SJCRH30 (cell line): ENCODE data around the gene CLEC4M. TPM values are rescaled to one million over a fixed set of nuclear protein-coding genes. Genes with fewer than 3 reads are reported as not detected.
"Not testable (repeated sequence)": the region's sequence is repeated elsewhere in the genome, so short reads cannot be mapped to it uniquely, and the experiment has no call there.

Experiments
- DNase-seq, 2 experiments: peaks; one replicate each; pipeline ENCODE4 v3.0.0-alpha.2; 2015 to 2020
- H3K27ac ChIP-seq: fragments of 250-450 bp; sonication (Bioruptor Pico); 2 replicates; pipeline ENCODE4 v1.5.1; 2020; ENCODE audit warnings: mild to moderate bottlenecking, moderate library complexity
- H3K27me3 ChIP-seq: fragments of 250-450 bp; sonication (Bioruptor Pico); 2 replicates; pipeline ENCODE4 v1.5.1; 2020; ENCODE audit warnings: mild to moderate bottlenecking, moderate library complexity
- H3K36me3 ChIP-seq: fragments of 250-450 bp; sonication (Bioruptor Pico); 2 replicates; pipeline ENCODE4 v1.5.1; 2020; ENCODE audit warnings: mild to moderate bottlenecking, moderate library complexity
- H3K4me1 ChIP-seq: fragments of 250-450 bp; sonication (Bioruptor Pico); 2 replicates; pipeline ENCODE4 v1.5.1; 2020; ENCODE audit warnings: mild to moderate bottlenecking, moderate library complexity
- H3K4me3 ChIP-seq: fragments of 250-450 bp; sonication (Bioruptor Pico); 2 replicates; pipeline ENCODE4 v1.5.1; 2020; ENCODE audit warnings: mild to moderate bottlenecking, moderate library complexity
- H3K9me3 ChIP-seq: fragments of 250-450 bp; sonication (Bioruptor Pico); replicated peaks from 2 replicates; pipeline ENCODE4 v1.5.1; 2020; ENCODE audit warnings: mild to moderate bottlenecking, moderate library complexity
- total RNA-seq: library from RNA; depleted of rRNA; stranded (reverse); fragments of >200 nt; shearing (Covaris generic); gene quantifications from 2 replicates; pipeline ENCODE4 v1.2.3, GENCODE V29; 2014

The CLEC4M gene
- total RNA-seq, 1 experiment from 2014 or later, result not detected

- H3K36me3 ChIP-seq, result no peaks in the 10 kb centered on the region
- no peak for DNase-seq
- no peaks in the 10 kb centered on the region for H3K27me3 ChIP-seq
- H3K4me1 ChIP-seq, result no peaks in the 10 kb centered on the region
- no peak within 1 kb of the TSS for H3K4me3 ChIP-seq
- no peak within 1 kb of the TSS for H3K27ac ChIP-seq
- no peaks in the 10 kb centered on the region for H3K9me3 ChIP-seq
Measured at GRCh38 chr19:7746903-7747884, 15.8 kb upstream of the CLEC4M start, which contains the start of gene CD209. Gene CD209, minus strand, starts transcription at chr19:7747534. Its CDS starts 23 bp downstream, at chr19:7747511.

DNA sequence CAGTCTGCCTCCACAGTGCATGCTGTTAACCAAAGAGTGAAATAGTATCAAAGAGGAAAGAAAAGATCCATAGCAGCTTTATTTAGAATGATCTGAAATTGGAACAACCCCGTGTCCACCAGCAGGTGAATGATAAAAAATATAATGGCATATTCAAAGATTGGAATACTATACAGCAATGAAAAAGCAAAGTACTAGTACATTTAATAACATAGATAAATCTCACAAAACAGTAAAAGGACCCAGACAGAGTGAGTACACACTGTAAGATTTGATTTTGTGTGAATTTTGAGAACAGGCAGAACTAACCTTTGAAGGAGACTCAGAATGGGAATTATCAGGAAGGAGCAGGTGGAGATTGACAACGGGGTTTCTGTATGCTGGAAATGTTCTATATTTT, 14.9 kb upstream of the CLEC4M start:
- Histone ChIP-seq H3K9me3 (no peaks in the 10 kb centered on the region), H3K4me1 (no peaks in the 10 kb centered on the region), H3K4me3 (no peak overlapping the region), H3K27me3 (no peaks in the 10 kb centered on the region), H3K27ac (no peak overlapping the region), H3K36me3 (no peaks in the 10 kb centered on the region)
- no peak for DNase-seq

DNA sequence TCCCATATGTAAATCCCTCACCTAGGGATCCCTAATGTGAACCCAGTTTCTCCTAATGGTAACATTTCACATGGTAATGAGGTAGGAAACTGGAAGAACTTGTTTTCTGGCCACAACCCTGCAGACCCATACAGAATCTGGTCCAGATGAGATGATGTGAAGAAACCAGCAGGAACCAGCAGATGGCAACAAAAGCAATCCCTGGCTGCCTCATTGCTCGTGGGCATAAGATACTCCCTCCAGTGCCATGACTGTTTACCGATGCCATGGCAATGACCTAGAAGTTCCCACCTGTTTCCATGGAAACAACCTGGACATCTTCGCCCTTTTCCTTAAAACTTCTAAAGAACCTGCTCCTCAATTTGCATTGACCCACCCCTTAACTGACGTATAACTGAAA, 14.3 kb upstream of the CLEC4M start:
- Histone ChIP-seq H3K4me1 (no peaks in the 10 kb centered on the region), H3K27me3 (no peaks in the 10 kb centered on the region), H3K36me3 (no peaks in the 10 kb centered on the region), H3K4me3 (no peak overlapping the region), H3K27ac (no peak overlapping the region), H3K9me3 (no peaks in the 10 kb centered on the region)
- DNase-seq, result no peak

GRCh38 chr19:7751157-7751783, 11.8 kb upstream of the CLEC4M start:
- Histone ChIP-seq H3K27me3 (no peaks in the 10 kb centered on the region), H3K9me3 (no peaks in the 10 kb centered on the region), H3K4me3 (no peak overlapping the region), H3K27ac (no peak overlapping the region), H3K36me3 (no peaks in the 10 kb centered on the region), H3K4me1 (no peaks in the 10 kb centered on the region)
- no peak for DNase-seq

DNA sequence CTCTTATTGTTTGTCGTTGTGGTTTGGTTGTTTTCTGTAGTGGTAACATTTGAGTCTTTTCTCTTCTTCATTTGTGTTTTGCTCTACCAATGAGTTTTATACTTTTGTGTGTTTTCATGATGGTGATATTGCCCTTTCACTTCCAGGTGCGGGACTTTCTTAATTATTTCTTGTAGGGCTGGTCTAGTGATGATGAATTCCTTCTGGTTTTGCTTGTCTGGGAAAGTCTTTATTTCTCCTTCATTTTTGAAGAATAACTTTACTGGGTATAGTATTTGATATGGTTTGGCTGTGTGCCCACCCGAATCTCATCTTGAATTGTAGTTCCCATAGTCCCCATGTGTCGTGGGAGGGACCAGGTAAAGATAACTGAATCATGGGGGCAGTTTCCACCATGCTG, 6.8 kb upstream of the CLEC4M start:
- no peak overlapping the region for H3K27ac ChIP-seq
- no peak for DNase-seq
- no peaks in the 10 kb centered on the region for H3K4me1 ChIP-seq
- H3K4me3 ChIP-seq, result no peak overlapping the region
- no peaks in the 10 kb centered on the region for H3K36me3 ChIP-seq
- peaks cover 4% of the 10 kb centered on the region; the same call in 1 of the 2 replicates for H3K9me3 ChIP-seq
- no peaks in the 10 kb centered on the region for H3K27me3 ChIP-seq

DNA sequence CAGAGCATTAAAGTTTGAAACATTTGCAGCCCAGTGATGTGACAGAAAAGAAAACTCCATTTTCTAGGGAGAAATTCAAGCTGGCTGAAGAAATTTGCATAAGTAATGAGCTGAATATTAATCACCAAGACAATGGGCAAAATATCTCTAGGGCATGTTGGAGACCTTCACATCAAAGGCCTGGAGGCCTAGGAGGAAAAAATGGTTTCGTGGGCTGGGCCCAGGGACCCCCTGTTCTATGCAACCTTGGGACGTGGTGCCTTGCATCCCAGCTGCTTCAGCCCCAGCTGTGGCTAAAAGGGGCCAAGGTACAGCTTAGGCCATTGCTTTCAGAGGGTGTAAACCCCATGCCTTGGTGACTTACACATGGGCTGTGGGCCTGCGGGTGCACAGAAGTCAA, 5.7 kb upstream of the CLEC4M start:
- DNase-seq, result no peak
- Histone ChIP-seq H3K27me3 (no peaks in the 10 kb centered on the region), H3K27ac (no peak overlapping the region), H3K9me3 (peaks cover 4% of the 10 kb centered on the region; the same call in 1 of the 2 replicates), H3K36me3 (no peaks in the 10 kb centered on the region), H3K4me1 (no peaks in the 10 kb centered on the region), H3K4me3 (no peak overlapping the region)

GRCh38 chr19:7759156-7759555, 3.9 kb upstream of the CLEC4M start:
- Histone ChIP-seq H3K9me3 (peaks cover 4% of the 10 kb centered on the region; the same call in 1 of the 2 replicates), H3K4me1 (no peaks in the 10 kb centered on the region), H3K27ac (no peak overlapping the region), H3K36me3 (no peaks in the 10 kb centered on the region), H3K27me3 (no peaks in the 10 kb centered on the region), H3K4me3 (no peak overlapping the region)
- no peak for DNase-seq

DNA sequence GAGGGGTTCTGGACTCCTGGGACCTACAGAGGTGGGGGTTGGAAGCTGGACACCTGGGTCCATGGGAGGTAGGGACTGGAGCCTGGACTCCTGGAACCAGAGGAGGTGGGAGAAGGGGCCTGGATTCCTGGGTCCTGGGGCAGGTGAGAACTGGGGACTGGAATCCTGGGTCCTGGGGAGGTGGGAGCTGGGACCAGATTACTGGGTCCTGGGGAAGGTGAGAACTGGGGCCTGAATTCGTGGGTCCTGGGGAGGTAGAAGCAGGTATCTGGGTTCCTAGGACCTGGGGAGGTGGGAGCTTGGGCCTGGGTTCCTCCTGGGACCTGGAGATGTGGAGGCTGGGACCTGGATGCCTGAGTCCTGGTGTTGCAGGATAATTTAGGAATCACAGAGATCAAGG, 653 bp downstream of the CLEC4M start:
- no peak for DNase-seq
- H3K4me3 ChIP-seq, result no peak overlapping the region
- H3K36me3 ChIP-seq, result no peaks in the 10 kb centered on the region
- H3K4me1 ChIP-seq, result no peaks in the 10 kb centered on the region
- H3K9me3 ChIP-seq, result no peaks in the 10 kb centered on the region
- no peaks in the 10 kb centered on the region for H3K27me3 ChIP-seq
- H3K27ac ChIP-seq, result no peak overlapping the region

GRCh38 chr19:7764157-7764556, 1.1 kb downstream of the CLEC4M start:
- H3K36me3 ChIP-seq, H3K4me3 ChIP-seq, H3K4me1 ChIP-seq, H3K9me3 ChIP-seq, H3K27me3 ChIP-seq, DNase-seq, H3K27ac ChIP-seq: not testable (repeated sequence)

DNA sequence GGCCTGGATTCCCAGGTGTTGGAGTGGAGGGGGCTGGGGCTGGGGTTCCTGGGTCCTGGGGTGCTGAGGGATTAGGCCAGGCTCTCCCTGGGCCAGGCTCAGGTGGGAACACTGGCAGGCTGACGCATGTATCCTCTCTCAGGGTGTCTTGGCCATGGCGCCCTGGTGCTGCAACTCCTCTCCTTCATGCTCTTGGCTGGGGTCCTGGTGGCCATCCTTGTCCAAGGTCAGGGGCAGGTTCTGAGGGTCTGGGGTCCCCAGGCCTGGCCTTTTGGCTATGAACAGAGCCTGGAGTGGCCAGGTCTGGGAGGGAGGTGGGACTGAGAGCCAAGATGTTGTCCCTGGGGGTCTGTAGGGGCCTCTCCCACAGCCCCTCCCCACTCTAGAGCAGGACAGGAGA, 2.0 kb downstream of the CLEC4M start:
- H3K4me1 ChIP-seq, H3K4me3 ChIP-seq, DNase-seq, H3K27me3 ChIP-seq, H3K9me3 ChIP-seq, H3K27ac ChIP-seq, H3K36me3 ChIP-seq: not testable (repeated sequence)

GRCh38 chr19:7766535-7766934, 3.5 kb downstream of the CLEC4M start:
- DNase-seq, result no peak
- no peaks in the 10 kb centered on the region for H3K9me3 ChIP-seq
- no peak overlapping the region for H3K4me3 ChIP-seq
- H3K27me3 ChIP-seq, result no peaks in the 10 kb centered on the region
- no peak overlapping the region for H3K27ac ChIP-seq
- no peaks in the 10 kb centered on the region for H3K36me3 ChIP-seq
- H3K4me1 ChIP-seq, result no peaks in the 10 kb centered on the region

DNA sequence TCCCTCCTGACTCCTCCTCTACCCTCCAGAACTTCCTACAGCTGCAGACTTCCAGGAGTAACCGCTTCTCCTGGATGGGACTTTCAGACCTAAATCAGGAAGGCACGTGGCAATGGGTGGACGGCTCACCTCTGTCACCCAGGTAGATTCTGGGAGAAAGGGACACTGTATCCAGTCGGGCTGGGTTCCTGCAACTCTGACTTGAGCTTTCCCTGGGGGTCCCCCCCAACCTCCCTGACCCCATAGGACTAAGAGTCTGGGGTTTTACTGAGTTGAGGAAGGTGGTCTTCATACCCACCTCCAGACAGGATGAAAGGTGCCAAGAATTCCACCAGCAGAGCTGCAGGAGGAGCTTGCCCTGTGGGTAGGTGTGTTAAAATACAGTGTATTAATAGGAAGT, 4.4 kb downstream of the CLEC4M start:
- no peaks in the 10 kb centered on the region for H3K9me3 ChIP-seq
- H3K4me1 ChIP-seq, result no peaks in the 10 kb centered on the region
- H3K27me3 ChIP-seq, result no peaks in the 10 kb centered on the region
- H3K27ac ChIP-seq, result no peak overlapping the region
- no peaks in the 10 kb centered on the region for H3K36me3 ChIP-seq
- H3K4me3 ChIP-seq, result no peak overlapping the region
- DNase-seq, result no peak

DNA sequence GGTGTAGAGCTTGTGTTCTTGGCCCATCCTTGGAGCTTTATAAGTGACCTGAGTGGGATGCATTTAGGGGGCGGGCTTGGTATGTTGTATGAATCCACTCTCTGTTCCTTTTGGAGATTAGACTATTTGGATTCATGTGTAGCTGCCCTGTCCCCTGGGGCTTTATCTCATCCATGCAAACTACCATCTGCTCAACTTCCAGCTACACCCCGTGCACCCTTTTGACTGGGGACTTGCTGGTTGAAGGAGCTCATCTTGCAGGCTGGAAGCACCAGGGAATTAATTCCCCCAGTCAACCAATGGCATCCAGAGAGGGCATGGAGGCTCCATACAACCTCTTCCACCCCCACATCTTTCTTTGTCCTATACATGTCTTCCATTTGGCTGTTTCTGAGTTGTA, 6.1 kb downstream of the CLEC4M start:
- Histone ChIP-seq H3K27ac (no peak overlapping the region), H3K27me3 (no peaks in the 10 kb centered on the region), H3K9me3 (no peaks in the 10 kb centered on the region), H3K36me3 (no peaks in the 10 kb centered on the region), H3K4me3 (no peak overlapping the region), H3K4me1 (no peaks in the 10 kb centered on the region)
- no peak for DNase-seq

DNA sequence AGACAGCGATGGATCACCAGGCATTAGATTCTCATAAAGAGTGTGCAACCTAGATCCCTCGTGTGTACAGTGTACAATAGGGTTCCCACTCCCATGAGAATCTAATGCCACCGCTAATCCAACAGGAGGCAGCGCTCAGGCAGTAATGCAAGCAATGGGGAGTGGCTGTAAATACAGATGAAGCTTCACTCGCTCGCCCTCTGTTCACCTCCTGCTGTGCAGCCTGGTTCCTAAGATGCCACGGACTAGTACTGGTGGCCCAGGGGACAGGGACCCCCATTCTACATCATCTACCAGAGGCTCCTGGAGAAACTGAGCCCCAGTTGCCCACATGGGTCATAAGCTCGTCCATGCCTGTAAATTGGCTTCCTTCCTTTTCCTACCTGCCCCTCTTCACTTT, 8.0 kb downstream of the CLEC4M start:
- Histone ChIP-seq H3K27me3 (no peaks in the 10 kb centered on the region), H3K4me3 (no peak overlapping the region), H3K36me3 (no peaks in the 10 kb centered on the region)

GRCh38 chr19:7772752-7773291, 9.8 kb downstream of the CLEC4M start:
- no peak overlapping the region for H3K4me3 ChIP-seq
- H3K4me1 ChIP-seq, result no peaks in the 10 kb centered on the region
- H3K36me3 ChIP-seq, result no peaks in the 10 kb centered on the region
- peak in 1 of 2 experiments; percentile 6 for DNase-seq
- H3K27ac ChIP-seq, result no peak overlapping the region
- H3K9me3 ChIP-seq, result no peaks in the 10 kb centered on the region
- no peaks in the 10 kb centered on the region for H3K27me3 ChIP-seq

More for the DNA sequence above, 8.0 kb downstream of the CLEC4M start:
- Histone ChIP-seq H3K4me1 (no peaks in the 10 kb centered on the region), H3K27ac (no peak overlapping the region), H3K9me3 (no peaks in the 10 kb centered on the region)
- DNase-seq, result no peak
